MM.1S (cell line): ENCODE measurements around the gene KCNQ1.

Source experiments
- DNase-seq: peaks from one replicate; pipeline ENCODE4 v3.0.0-alpha.2; 2015
- H2AFZ ChIP-seq: fragments of 300-600 bp; sonication (generic); 2 replicates; pipeline ENCODE4 v1.6.0; 2016; ENCODE audit warnings: antibody characterized with exemption, low read length
- H3F3A ChIP-seq: fragments of 300-600 bp; sonication (generic); 2 replicates; pipeline ENCODE4 v1.6.1; 2016; ENCODE audit warnings: mild to moderate bottlenecking, antibody characterized with exemption, low read length, moderate library complexity, mixed read lengths; ENCODE audit not compliant: insufficient read depth
- H3K27ac ChIP-seq: fragments of 300-600 bp; sonication (generic); 2 replicates; pipeline ENCODE4 v1.5.1; 2016; ENCODE audit warnings: mild to moderate bottlenecking, low read length
- H3K27me3 ChIP-seq: fragments of 300-600 bp; sonication (generic); replicated peaks from 2 replicates; pipeline ENCODE4 v1.6.0; 2016; ENCODE audit warnings: low read length; ENCODE audit not compliant: insufficient read depth
- H3K36me3 ChIP-seq: fragments of 300-600 bp; sonication (generic); replicated peaks from 2 replicates; pipeline ENCODE4 v1.6.1; 2016; ENCODE audit warnings: mild to moderate bottlenecking, low read length, mixed read lengths; ENCODE audit not compliant: insufficient read depth
- H3K4me1 ChIP-seq: fragments of 300-600 bp; sonication (generic); 2 replicates; pipeline ENCODE4 v1.6.1; 2016; ENCODE audit warnings: low read length, mixed read lengths
- H3K4me2 ChIP-seq: fragments of 300-600 bp; sonication (generic); 2 replicates; pipeline ENCODE4 v1.6.0; 2016; ENCODE audit warnings: low read depth, low read length
- H3K4me3 ChIP-seq: fragments of 300-600 bp; sonication (generic); 2 replicates; pipeline ENCODE4 v1.5.1; 2016; ENCODE audit warnings: low read length, mixed read lengths
- H3K79me2 ChIP-seq: fragments of 300-600 bp; sonication (generic); 2 replicates; pipeline ENCODE4 v1.6.1; 2016; ENCODE audit warnings: mixed run types, low read length, mixed read lengths
- H3K9ac ChIP-seq: fragments of 300-600 bp; sonication (generic); 2 replicates; pipeline ENCODE4 v1.6.1; 2016; ENCODE audit warnings: low read length, mixed read lengths
- H3K9me2 ChIP-seq: fragments of 300-600 bp; sonication (generic); replicated peaks from 2 replicates; pipeline ENCODE4 v1.6.1; 2016; ENCODE audit warnings: mild to moderate bottlenecking, low read length, mixed read lengths; ENCODE audit not compliant: insufficient read depth
- H3K9me3 ChIP-seq: fragments of 300-600 bp; sonication (generic); replicated peaks from 2 replicates; pipeline ENCODE4 v1.6.1; 2016; ENCODE audit warnings: mild to moderate bottlenecking, low read length, mixed read lengths; ENCODE audit not compliant: insufficient read depth
- H4K20me1 ChIP-seq: fragments of 300-600 bp; sonication (generic); 2 replicates; pipeline ENCODE4 v1.6.1; 2016; ENCODE audit warnings: mild to moderate bottlenecking, low read length, moderate library complexity, mixed read lengths; ENCODE audit not compliant: insufficient read depth
- EZH2 ChIP-seq: fragments of 300-600 bp; sonication (generic); optimal IDR thresholded peaks from 2 replicates; pipeline ENCODE3; 2017; ENCODE audit warnings: low read depth, mild to moderate bottlenecking, antibody characterized with exemption, low read length, mixed read lengths
- EZH2phosphoT487 ChIP-seq: fragments of 300-600 bp; sonication (generic); IDR thresholded peaks from 2 replicates; pipeline ENCODE4 v1.6.1; 2018; ENCODE audit warnings: antibody characterized with exemption, low read length
- TF ChIP-seq, protein P1 (sequence below): fragments of 300-600 bp; sonication (generic); IDR thresholded peaks from 2 replicates; pipeline ENCODE4 v1.5.1; 2016; ENCODE audit warnings: antibody characterized with exemption, low read length, mixed read lengths

KCNQ1 gene

DNA sequence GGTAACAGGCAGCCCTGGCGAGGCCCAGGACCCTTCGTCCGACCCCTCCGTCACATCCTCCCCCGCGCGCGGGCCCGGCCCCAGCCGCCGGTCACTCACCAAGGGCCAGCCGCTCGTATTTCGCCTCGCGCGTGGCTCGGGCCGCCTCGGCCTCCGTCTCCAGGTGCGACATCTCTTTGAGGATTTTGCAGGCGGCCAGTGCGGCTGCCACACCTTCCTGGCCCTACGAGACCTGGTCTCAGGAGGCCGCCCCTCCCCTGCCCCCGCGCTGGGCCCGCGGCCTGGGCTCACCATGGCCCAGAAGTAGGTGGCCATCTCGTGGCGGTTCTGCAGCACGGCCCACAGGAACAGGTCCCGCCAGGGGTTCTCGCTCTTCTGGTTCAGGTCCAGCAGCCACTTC lies 30.2 kb upstream of the KCNQ1 start:
- Histone ChIP-seq H3K4me2 (no peak overlapping the region), H4K20me1 (no peaks in the 10 kb centered on the region), H3K79me2 (no peaks in the 10 kb centered on the region), H3K4me3 (no peak overlapping the region), H3K4me1 (no peaks in the 10 kb centered on the region), H3K9ac (no peak overlapping the region), H3K36me3 (no peaks in the 10 kb centered on the region), H3K9me3 (no peaks in the 10 kb centered on the region), H3K9me2 (no peaks in the 10 kb centered on the region), H3K27me3 (peaks cover 91% of the 10 kb centered on the region), H3F3A (no peaks in the 10 kb centered on the region), H2AFZ (no peak overlapping the region), H3K27ac (no peak overlapping the region)
- no peak for TF ChIP-seq EZH2phosphoT487
- TF ChIP-seq, protein P1, sequence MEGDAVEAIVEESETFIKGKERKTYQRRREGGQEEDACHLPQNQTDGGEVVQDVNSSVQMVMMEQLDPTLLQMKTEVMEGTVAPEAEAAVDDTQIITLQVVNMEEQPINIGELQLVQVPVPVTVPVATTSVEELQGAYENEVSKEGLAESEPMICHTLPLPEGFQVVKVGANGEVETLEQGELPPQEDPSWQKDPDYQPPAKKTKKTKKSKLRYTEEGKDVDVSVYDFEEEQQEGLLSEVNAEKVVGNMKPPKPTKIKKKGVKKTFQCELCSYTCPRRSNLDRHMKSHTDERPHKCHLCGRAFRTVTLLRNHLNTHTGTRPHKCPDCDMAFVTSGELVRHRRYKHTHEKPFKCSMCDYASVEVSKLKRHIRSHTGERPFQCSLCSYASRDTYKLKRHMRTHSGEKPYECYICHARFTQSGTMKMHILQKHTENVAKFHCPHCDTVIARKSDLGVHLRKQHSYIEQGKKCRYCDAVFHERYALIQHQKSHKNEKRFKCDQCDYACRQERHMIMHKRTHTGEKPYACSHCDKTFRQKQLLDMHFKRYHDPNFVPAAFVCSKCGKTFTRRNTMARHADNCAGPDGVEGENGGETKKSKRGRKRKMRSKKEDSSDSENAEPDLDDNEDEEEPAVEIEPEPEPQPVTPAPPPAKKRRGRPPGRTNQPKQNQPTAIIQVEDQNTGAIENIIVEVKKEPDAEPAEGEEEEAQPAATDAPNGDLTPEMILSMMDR, result no peak
- TF ChIP-seq EZH2, result no peak
- DNase-seq, result no peak

DNA sequence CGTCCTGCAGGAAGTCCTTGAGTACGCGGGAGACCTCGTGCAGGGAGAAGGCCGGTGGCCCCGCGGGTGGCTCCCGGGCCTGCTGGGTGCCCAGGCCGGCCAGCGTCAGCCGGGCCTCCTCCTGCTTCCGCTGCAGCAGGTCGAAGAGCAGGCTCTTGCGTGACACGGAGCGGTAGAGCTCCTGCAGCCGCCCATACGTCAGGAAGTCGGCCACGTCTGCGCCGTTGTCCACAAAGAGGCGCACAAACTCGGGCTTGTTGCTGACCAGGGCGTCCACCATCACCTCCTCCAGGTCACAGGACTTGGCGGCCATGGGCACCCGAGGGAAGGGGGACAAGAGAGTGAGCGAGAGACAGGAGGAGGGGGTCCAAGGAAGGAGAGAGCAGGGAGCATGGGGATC lies 29.6 kb upstream of the KCNQ1 start:
- Histone ChIP-seq H3K79me2 (no peaks in the 10 kb centered on the region), H3K4me1 (no peaks in the 10 kb centered on the region), H3K9me3 (no peaks in the 10 kb centered on the region), H3K27me3 (peaks cover 86% of the 10 kb centered on the region), H4K20me1 (no peaks in the 10 kb centered on the region), H3K4me3 (no peak overlapping the region), H3K9ac (no peak overlapping the region), H3K9me2 (no peaks in the 10 kb centered on the region), H3K4me2 (no peak overlapping the region), H3K36me3 (no peaks in the 10 kb centered on the region), H3F3A (no peaks in the 10 kb centered on the region), H3K27ac (no peak overlapping the region), H2AFZ (no peak overlapping the region)
- TF ChIP-seq EZH2phosphoT487 (no peak), EZH2 (no peak)
- TF ChIP-seq, protein P1, result no peak
- DNase-seq, result no peak

DNA sequence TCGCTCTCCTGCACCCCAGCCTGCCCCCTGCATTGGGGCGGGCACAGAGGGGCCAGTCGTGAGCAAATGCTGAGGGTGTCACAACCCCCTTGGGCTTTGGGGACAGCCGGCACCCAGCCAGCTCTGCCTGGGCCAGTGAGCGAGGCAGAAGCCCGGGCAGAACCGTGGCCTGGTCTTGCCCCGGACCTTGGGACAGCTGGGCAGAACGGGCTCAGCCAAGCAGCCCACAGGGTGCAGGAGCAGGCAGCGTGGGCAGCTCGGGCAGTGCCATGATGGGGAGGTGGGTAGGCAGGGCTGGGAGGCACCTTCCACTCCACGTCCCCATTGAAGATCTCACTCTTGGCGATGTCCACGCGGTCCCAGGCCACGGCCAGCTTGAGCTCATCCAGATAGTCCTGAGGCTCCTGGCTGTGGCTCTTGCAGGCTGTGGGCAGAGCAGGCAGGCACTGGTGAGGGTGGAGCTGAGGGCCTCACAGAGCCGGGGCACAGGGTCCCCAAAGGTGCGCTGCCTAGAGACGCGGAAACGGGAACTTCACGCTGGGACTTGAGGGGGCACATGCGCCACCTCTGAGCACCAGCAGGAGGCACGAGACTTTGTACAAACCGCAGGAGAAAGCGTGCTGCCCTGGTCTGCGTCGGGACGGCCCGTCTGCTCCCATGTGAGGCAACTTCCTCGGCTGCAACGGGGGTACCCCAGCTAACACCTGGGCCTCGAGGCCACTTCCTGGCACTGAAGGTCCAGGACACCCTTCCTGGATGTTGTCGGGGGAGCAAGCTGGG lies 29.0 kb upstream of the KCNQ1 start:
- Histone ChIP-seq H3K9me3 (no peaks in the 10 kb centered on the region), H3K79me2 (no peaks in the 10 kb centered on the region), H4K20me1 (no peaks in the 10 kb centered on the region), H3K4me3 (no peak overlapping the region), H3K9ac (no peak overlapping the region), H3K4me1 (no peaks in the 10 kb centered on the region), H2AFZ (no peak overlapping the region), H3F3A (no peaks in the 10 kb centered on the region), H3K36me3 (no peaks in the 10 kb centered on the region), H3K27ac (no peak overlapping the region), H3K27me3 (peaks cover 83% of the 10 kb centered on the region), H3K9me2 (no peaks in the 10 kb centered on the region), H3K4me2 (no peak overlapping the region)
- TF ChIP-seq EZH2, result no peak
- TF ChIP-seq, protein P1, result peak; percentile 27
- no peak for TF ChIP-seq EZH2phosphoT487
- DNase-seq, result no peak
